HG03159 (cell line): ENCODE results near the gene PRR20A.
"Not testable (repeated sequence)": the region's sequence is repeated elsewhere in the genome, so short reads cannot be mapped to it uniquely, and the experiment has no call there.

Source experiments
- ATAC-seq: cut with Tn5 transposase; IDR thresholded peaks from one replicate; pipeline ENCODE4 v1.9.1; 2021; ENCODE audit warnings: mild to moderate bottlenecking, moderate library complexity; ENCODE audit not compliant: unreplicated experiment

Gene PRR20A

GRCh38 chr13:57140235-57140968 is at the start of gene PRR20A:
Gene PRR20A, plus strand, starts transcription at chr13:57140918. Its CDS starts 387 bp downstream, at chr13:57141305.
- not testable (repeated sequence) for ATAC-seq

DNA sequence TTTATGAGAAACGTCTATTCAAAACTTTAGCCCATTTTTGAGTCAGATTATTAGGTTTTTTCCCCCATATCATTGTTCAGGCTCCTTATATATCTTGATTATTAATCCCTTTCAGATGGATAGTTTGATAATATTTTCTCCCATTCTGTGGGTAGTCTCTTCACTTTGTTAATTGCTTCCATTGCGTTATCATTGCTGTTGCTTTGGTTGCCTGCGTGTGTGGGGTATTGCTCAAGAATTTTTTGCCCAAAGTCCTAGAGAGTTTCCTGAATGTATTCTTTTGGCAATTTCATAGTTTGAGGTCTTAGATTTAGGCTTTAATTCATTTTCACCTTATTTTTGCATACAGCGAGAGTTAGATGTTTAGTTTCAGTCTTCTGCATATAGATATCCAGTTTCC is 25.8 kb upstream of the PRR20A start:
- no peak for ATAC-seq

- ATAC-seq: no peak
Measured at GRCh38 chr13:57123681-57124080, 17.0 kb upstream of the PRR20A start.

GRCh38 chr13:57128909-57129308 is 11.8 kb upstream of the PRR20A start:
- ATAC-seq: no peak

DNA sequence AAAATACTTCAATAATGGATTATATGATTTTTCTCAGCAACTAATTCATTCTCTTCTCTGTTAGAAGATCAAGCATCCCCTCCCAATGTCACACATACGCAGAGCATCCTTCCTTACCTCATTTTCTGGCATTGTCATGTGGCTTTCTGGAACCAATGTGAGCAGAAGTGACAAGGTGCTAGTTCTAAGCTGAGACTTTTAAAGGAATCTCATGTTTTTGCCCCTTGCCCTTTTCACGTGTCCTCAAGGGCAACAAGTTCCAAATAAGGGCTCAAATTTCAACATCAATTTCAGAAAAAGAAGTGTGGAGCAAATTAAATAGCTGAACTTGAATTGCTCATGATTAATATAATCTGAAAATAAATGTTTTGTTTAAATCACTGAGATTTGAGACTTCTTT is 4.6 kb upstream of the PRR20A start:
- no peak for ATAC-seq

- no peak for ATAC-seq
Measured at GRCh38 chr13:57137585-57137984, 3.1 kb upstream of the PRR20A start.

DNA sequence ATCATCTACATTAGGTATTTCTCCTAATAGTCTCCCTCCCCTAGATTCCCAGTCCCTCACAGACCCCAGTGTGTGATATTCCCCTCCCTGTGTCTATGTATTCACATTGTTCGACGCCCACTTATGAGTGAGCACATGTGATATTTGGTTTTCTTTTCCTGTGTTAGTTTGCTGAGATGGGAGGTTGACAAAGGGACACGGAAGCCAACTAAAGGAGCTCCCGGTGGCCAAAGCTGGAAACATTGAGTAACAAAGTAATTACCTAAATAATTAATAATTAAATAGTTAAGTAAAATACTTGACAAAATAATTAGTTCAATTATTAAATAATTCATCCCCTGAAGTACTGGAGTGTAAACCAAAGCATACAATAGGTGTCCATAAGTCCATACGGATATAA is 1.7 kb upstream of the PRR20A start:
- no peak for ATAC-seq

GRCh38 chr13:57139781-57140180 is 937 bp upstream of the PRR20A start:
- not testable (repeated sequence) for ATAC-seq

DNA sequence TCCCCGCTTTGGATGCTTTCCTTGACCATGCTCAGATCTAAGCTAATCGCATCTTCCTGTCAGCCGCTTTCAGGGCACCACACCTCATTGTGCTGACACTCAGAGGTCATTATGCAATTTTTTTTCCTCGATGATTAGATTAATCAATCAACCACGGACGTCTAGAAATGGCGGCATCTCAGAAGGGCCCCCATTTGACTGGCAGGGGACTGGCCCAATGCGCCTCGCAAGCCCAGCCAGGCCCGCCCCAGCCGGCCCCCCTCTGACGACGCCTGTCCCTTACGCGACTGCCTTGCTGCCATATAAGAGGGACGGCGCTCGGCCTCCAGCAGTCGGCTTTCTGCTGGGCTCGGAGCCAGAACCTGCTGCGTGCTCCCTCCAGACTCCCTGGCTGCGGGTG is 6.5 kb downstream of the PRR20A start, which contains the start of gene PRR20B:
PRR20B (plus strand) TSS at position 301 of the 400 bp plus-strand sequence. CDS start 387 bp downstream, outside the sequence.
- ATAC-seq: not testable (repeated sequence)

GRCh38 chr13:57148106-57148505 is 7.4 kb downstream of the PRR20A start:
- ATAC-seq: not testable (repeated sequence)

- ATAC-seq: not testable (repeated sequence)
Measured at GRCh38 chr13:57153761-57154160, 13.0 kb downstream of the PRR20A start, which contains the start of gene PRR20C. Gene PRR20C, plus strand, starts transcription at chr13:57154061. Its CDS starts 387 bp downstream, at chr13:57154448.

- ATAC-seq: not testable (repeated sequence)
Measured at GRCh38 chr13:57160332-57160731, 19.6 kb downstream of the PRR20A start, which contains the start of gene PRR20D. Gene PRR20D, plus strand, starts transcription at chr13:57160632. Its CDS starts 387 bp downstream, at chr13:57161019.

GRCh38 chr13:57166897-57167296 is 26.2 kb downstream of the PRR20A start, which contains the start of gene PRR20E:
Gene PRR20E, plus strand, starts transcription at chr13:57167197. Its CDS starts 387 bp downstream, at chr13:57167584.
- not testable (repeated sequence) for ATAC-seq

- no peak for ATAC-seq
Measured at GRCh38 chr13:57191667-57192066, 50.9 kb downstream of the PRR20A start.
